Fibroblast of skin of scalp (primary cell): Measurements from ENCODE around the gene P2RY13.
A peak's percentile ranks its signal among the peaks of the same experiment; 100 is the strongest.

Source experiments
- DNase-seq: peaks from one replicate; pipeline ENCODE4 v3.0.0-alpha.2; 2013

P2RY13 gene

DNA sequence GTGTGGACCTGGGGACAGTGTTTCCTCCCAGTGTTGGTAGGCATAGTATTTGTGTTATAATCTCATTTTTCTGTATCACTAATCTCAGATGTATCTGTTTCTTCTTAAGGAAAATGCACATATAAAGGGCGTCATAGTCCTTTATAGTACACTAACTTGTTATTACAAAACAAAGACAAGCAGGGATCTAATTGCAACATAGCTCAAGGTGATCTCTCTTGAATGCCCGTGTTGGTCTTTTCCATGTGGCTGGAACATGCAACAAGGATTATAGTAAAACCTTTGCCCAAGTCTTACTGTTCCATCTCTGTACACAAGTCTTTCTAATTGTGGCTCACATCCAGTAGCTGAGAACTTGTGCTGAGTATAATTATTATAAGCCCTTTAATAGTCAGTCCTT lies 9.2 kb downstream of the P2RY13 start:
- no peak for DNase-seq

DNA sequence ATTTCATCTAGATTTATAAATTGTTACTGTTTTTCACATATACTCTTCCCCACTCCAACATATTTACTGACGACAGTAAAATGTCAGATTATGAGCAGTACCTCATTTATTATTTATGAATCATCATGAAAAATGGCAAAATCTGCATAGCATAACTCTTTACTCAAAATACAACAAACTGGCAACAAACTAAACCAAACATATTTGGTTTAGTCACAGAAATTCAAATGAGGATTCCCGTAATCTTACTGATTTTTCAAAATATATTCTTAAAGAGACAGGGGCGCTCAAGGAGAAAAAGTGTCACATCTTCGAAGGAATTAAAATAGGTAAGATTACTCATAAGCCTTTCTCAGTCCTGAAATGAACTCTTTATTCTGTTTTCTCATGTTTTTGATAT lies 9.7 kb downstream of the P2RY13 start:
- peak; percentile 75 for DNase-seq

DNA sequence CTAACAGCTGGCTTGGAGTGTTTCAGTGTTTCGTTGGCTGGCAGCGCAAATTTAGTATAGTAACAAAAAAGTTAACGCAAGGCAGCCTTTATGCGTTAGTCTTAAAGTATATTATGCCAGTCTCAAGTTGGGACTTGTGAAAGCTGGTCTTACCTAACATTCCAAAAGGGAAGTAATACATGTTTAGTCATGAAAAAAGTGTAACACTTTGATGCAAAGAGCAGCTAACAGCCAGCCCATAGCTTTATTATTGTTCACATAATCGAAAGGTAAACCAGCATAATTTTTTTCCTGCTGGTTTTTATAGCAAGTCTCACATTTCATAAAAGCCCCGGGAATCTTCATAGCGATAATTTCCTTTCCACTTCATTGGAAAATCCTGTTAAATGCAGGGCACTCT lies 10.4 kb downstream of the P2RY13 start:
- no peak for DNase-seq

DNA sequence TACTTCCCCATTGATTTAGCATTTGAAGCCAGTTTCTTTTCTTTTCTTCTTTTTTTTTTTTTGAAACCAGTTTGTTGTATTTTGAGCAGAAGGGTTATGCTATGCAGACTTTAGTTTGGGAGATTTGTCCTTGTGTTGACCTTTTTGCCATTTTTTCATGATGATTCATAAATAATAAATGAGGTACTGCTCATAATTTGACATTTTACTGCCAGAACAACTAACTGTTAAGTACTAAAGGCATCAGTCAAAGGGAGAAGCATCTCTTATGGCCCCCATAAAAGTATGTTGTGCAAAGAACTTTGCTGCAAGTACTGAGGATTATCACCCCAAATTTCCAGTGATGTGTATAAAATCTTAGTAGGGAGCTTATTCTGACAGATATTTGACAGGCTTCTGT lies 11.0 kb downstream of the P2RY13 start:
- peak; percentile 67 for DNase-seq

DNA sequence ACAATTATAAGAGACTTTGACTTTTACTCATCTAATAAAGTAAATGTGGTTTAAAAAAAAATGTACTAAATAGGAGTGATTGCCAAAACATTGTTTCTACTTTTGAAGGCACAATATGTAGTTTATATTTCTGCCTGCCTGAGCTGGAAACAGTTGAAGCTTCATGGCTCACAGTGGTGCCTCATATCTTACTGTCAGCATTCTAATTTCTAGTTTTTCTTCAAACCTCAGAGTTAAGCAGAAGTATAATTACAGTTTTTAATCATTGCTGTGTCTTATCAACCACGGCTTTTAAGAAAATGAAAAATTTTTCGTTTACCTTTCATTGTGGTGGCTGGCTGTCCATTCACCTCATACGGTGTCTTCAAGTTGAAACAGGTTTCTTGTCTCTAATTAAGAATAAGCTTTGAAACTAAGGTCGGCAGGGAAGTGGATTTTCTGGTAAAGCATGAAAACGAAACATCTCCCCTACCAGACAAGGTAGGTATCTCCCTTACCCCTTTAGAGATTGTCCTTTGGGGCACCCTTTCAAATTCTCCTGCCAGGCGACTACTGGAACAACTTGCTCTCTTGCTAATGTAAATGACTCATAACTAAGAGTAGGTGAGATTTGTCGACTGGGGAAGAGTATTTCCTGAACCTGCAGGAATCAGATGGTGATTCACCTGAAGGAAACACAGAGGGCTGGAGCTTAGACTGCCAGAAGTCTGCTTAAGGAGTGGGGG lies 12.9 kb downstream of the P2RY13 start, which contains the start of gene GPR87:
Gene GPR87 (minus strand): TSS at position 554 of the 725 bp plus-strand sequence. CDS start 16,720 bp downstream, outside the sequence.
- no peak for DNase-seq

DNA sequence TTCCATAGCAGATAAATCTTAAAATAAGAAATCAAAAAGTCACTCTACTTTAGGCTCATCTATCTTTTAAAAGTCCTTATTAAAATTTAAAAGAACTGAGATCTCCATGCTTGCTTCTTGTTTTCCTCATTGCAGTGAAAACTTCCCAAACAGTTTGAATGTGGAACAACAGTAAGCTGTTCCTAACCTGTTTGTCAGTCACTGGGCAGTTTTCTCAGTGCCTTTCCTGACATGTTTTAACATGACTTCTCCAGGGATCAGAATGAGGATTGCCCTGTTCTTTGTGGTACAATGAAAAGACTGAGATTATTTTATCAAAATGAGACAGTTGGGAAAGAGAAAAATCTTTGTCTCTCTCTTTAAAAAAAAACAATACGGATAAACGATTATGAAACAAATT lies 13.5 kb downstream of the P2RY13 start:
- DNase-seq = no peak

DNA sequence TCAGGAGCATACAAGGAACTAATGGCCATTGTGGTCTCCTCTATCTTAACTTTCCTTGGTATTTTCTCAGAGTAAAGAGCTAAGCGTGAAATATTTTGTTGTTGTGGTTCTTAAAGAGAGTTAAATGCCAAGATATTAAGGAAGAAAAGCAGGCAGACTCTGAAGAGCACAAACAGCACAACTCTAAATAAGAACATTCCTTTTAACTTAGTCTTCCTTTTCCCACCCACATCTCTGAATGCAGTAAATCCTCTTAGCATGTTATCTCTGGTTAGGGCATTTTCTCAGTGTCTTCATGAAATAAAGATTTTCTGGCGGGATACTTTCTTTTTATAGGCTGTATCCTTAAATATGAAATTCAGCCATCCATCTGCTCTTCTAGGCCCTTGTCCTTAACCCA lies 14.2 kb downstream of the P2RY13 start:
- DNase-seq = peak; percentile 68

DNA sequence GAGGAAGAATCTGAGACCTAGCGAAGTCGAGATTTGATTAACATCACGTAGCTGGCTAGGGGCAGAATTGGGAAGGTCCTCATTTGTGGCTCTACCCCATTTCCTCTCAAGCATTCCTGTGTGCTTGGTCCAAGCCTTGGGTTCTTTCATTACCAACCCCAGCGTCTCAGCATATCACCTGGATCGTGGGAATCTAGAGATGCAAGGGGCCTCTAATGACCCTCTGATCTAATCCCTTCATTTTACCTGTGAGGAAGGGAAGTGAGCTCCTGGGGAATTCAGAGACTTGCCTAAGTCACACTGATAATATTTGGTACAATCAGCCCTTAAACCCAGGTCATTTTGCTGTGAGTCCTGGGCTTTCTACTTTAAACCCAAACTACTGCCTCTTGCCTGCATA lies 14.8 kb downstream of the P2RY13 start:
- no peak for DNase-seq

DNA sequence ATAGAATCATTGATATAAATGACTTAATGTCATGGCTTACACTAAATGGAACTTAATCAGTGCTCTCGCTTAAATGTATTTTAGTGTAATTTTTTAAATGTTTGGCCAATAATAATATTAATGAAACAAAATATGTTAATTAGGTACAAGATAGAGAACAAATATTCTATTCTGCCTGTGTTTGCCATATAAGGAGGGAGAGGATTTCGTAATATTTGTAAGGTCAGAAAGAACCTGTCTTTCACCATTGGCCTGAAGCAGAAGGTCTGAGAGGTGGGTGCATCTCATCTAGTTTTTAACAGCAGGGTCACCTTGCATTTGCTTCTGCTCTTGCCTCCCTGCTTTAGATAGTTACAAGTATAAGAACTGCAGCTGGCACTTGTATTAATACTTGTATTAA lies 15.2 kb downstream of the P2RY13 start:
- DNase-seq = no peak

DNA sequence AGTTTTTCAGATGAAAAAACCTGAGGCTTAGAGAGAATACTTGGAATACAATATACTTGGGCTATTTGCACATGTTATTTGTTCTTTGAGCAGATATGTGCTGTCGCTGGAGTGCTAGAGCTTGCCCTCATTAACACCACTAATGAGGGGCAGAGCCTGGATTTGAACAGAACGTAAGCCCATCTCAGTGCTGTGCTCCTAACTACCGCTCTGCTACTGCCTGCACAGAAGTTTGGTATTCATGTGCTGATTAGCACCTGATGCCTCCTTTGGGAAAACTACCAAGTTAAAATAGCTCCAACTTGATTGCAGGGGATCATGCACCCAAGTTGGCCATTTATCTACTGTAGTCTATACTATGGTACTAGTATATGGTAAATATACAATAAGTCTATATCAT lies 16.4 kb downstream of the P2RY13 start:
- DNase-seq = no peak

DNA sequence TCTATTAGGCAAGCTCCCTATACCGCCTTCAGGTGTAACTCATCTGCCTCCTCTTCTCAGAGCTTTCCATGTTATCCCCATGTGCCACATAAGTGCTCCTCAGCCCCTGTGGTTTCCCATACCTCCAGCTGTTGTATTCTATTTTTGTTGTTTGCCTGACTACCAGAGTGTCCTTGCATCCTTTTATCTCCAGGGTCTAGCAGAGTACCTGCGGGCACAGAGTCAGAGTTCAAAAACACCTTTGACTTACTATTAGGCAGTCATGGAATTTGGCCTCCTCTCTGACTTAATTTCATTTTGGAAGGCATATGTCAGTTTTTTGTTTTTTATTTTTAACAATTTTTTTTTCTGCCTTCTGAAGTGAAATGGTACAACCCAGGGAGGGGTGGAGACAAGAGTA lies 19.8 kb downstream of the P2RY13 start:
- DNase-seq = no peak

DNA sequence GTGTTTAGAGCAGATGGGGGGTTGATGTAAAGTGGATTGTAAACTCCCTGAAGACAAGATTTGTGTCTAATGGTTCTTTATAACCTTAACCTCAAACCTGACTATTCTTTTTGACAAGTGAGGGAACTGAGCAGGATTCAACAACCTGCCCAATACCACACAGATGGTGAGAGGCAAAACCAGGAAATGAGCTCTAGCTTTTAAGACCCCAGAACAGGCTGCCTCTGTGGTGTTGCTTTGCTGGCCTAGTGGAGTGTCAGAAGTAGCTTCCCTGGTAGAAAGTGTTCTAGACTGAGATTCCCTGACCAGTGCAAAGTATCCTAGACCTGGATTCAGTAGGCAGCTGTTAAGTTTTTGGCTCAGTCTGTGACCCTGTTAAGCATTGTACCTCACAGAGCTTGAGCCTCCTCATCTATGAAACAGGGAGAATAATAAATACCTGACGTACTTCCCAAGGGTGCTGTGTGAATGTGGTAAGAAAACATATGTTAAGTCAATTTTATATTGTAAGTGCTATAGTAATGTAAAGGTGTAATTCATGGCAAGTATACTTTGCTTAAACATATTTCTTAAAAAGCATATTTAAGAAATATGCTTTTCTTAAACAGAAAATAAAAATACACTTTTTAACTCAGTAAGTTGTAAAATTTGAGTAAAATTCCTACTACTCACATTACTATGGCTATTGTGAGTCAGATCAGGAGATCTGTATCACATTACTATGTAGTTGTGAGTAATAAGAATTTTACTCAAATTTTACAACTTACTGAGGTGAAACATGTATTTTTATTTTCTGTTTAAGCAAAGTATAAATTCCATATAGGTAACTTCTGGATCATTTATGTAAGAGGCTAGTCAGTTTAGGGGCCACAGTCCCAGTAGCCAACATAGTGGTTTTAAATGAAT lies 21.5 kb downstream of the P2RY13 start:
- no peak for DNase-seq

DNA sequence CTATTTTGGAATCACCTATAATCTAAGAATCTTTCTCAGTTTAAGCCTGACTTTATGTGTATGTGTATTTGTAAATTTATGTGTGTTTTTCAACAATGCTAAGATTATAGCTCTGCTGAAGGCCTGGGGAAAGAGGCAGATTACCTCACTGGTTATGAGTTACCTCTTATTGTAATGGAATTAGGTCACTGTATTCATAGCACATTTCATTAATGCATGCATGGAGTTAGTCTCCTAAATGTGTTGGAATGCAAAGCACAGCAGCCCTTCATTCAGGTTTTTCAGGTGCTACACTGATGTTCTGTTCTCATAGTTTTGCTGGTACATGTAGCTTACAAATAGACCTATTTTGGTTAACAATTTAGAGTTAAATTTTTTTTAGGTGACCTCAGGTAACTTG lies 22.2 kb downstream of the P2RY13 start:
- no peak for DNase-seq

DNA sequence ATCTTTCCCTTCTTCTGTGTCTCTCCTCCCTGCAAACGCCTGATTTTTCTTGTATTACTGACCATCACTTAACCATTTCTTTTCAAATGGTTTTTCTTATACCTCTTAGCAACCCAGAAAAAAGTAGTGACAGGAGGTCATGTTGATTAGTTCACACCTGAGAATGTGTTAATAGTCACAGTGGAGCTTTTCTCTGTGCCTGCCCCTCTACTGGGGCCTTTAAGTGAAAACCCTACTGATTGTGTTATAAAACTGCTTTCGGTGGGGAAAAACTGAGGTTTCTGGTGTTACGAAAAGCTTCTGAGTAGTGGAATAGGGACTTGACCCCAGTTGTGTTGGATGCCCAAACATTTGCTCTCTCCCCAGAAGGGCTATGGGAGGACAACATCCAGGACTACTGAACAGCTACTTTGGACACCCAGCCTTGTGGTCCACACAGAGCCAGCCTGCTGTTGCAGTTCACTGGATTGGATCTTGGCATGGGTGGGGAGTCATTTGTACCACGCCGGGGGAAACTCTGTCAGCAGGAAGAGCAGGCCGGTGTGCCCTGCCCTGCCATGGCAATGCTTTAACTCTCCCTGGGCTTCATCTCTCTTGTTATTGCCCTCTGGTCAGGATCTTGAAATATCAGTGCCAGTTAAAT lies 23.1 kb downstream of the P2RY13 start:
- DNase-seq = no peak

DNA sequence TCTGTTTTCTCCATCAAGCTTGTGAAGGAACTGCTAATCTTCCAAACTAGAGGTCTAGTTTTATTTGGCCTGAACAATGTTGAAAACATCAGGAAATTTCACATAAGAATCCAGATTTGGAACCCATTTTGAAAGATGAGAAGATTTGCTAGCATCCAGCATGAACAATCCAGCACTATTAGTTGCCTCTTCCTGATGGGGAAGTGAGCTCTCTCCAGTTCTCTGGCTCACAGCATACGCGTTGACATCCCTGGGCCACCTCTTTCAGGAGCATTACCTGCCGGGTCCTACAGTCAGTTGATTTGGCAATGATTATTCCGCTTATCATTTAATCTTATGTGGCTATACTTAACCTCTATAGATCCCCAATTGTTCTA lies 23.6 kb downstream of the P2RY13 start:
- no peak for DNase-seq

DNA sequence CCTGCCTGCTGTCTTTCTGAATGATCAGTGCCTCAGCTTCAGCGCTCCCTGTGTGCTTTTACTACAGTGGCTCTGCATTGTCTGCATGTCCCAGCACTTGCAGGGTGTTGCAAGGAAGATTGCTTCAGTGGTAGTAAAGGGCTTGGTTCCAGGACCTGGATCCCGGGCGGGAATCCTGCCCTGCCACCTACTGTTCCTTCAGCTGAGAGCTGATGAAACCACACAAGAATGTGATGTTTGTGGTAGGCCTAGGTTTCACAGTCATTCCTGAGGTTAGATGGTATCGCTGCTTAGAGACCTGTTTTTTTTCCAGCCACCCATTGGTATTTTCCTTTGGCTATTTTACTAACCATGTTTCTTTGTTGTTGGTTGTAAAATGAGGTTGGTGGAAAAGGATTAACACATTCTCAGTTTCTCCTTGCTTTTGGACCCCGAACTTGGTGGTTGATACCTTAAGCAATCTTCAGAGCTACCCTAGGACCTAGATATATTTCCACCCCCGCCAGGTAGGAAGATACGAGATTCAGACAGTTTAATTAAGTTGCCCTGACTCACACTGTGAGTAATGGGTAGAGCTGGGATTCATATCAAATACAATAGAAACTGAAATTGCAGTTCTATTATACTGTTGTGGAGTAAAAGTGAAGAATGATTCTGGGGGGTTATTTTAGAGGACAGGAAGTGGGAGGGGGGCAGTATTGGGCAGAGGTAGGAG lies 24.1 kb downstream of the P2RY13 start:
- peak; percentile 98 for DNase-seq

DNA sequence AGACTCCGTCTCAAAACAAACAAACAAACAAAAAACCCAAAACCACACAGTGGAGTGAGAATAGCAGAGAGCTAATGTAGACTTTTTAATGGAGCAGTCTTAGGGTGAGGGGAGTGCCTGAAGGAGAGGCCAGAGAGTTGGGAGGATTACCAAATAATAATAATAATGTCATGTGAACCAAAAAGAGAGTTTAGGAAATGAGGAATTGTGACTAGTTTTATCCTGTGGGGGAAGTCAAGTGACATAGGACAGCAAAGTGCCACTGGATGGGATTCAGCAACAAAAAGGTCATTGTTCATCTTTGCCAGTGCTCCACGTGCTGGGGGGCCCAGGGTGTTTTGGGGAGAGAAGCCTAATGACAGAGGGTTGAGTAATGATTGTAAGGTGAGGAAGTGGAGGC lies 25.6 kb downstream of the P2RY13 start:
- DNase-seq = no peak

DNA sequence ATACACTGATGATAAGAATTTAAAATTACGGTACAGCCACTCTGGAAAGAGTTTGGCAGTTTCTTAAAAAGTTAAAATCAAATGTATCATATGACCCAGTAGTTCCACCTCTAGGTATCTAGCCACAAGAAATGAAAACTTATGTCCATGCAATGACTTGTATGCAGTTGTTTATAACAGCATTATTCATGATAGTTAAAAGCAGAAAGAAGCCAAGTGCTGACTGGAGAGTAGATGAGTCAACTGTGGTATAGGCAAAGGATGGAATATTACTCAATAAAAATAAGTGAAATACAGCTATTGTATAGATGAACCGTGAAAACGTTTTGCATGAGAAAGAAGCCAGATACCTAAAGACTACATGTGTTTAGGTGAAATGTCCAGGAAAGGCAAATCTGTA lies 27.6 kb downstream of the P2RY13 start:
- peak; percentile 59 for DNase-seq

DNA sequence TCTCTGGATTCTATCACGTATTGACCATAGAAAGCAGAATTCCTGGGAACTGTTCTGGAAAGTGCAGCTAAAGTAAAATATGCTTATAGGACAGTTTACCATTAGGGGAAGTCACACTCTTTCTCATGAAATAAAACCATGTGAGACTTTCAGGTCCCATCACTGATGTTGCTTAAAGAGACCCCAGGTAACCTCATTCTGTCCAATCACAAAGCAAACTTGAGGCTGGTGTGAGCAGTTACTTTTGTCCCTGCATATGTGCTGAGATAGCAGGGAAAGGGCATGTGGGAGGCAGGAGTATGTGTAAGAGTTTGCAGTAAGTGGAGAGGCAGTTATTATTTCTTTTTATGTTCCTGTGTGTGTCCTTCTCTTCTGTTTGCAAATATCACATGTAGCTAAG lies 28.8 kb downstream of the P2RY13 start:
- no peak for DNase-seq

DNA sequence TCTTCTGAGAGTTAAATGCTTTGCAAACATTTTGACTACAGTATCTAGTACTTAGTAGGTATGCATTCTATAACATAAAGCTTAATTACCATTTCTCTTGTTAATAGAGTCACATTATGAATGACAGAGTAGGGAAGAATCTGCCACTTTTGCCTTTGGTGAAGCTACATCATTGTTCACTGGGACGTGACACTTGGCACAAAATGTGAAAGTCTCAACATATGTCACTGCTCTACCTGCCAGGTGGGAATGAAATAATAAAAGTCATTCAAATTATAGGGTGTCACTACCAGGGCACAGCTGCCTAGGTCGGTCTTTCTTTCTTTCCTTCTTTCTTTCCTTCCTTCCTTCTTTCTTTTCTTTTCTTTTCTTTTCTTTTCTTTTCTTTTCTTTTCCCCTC lies 30.3 kb downstream of the P2RY13 start:
- no peak for DNase-seq

DNA sequence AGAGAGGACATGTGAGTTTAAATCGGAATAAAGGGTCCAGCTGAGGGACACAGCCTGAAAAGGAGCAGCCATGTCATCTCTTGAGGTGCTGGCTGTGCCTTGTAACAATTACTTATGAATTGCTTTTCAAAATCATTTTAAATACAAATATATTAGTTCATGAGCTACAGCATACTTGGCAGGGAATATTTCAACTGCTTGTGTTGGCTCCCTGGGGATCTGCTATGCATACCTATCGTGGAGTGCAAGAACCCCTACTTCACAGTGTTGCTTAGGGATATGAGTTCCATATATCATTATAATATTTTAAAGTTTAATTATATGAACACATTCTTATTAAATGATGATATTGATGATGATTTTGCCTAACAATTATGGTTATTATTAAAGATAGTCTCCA lies 31.9 kb downstream of the P2RY13 start:
- peak; percentile 58 for DNase-seq

DNA sequence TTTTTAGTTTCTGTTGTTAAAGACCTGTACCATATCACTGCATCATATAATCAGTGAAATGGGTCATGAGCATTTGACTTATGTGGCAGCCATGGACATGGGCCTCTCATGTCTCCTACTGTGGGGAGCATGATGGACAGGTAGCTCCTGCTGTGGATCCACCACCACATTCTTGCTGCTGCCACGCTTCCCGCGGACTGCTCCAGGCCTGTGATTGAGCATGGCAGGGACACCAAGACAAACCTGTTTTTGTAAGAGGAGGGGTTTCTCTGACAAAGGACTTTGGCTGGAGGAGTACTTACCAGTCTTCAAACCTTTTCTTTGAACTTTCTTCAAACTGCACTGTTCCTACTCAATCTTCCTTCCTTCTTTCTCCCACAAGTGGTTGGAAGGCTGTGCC lies 33.1 kb downstream of the P2RY13 start:
- no peak for DNase-seq

DNA sequence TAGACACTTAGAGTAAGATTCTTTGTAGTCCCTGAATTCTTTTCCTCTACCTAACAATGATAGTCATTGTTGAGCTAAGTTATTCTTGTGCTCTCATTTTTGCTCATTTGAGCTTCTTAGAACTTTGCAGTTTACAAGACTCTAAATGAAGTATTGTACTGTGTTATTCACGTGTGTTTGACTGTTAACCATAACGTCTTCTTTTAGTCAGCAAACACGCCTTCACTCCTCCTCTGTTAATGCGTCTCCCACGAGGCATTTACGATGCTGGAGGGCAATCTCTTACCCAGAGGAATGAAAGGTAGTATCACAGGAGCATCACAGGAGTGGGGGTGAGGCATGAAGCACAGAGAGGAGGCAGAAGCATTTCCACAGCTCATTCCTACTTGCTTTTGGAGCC lies 36.2 kb downstream of the P2RY13 start:
- DNase-seq = no peak
